PC-9 (cell line): Measurements from ENCODE around the gene TRMT2B.

Experiments
- CTCF ChIP-seq: fragments of 200-600 bp; sonication (generic); conservative IDR thresholded peaks from 2 replicates; pipeline ENCODE4 v1.6.1; 2017; ENCODE audit warnings: mixed run types, antibody characterized with exemption, mild to moderate bottlenecking, moderate library complexity
- EZH2 ChIP-seq: fragments of 200-600 bp; sonication (generic); IDR thresholded peaks from 2 replicates; pipeline ENCODE4 v1.8.0; 2017; ENCODE audit warnings: antibody characterized with exemption, low read depth

- TF ChIP-seq CTCF, result no peak
- TF ChIP-seq EZH2, result no peak
Observed at GRCh38 chrX:100964362-100964761, 87.5 kb downstream of the TRMT2B start.
